GM21381 (cell line): ENCODE data around the gene ARF3.

Source experiments
- ATAC-seq: cut with Tn5 transposase; IDR thresholded peaks from one replicate; pipeline ENCODE4 v1.9.1; 2021; ENCODE audit warnings: mild to moderate bottlenecking, moderate library complexity; ENCODE audit not compliant: unreplicated experiment

ARF3 gene

GRCh38 chr12:48957141-48958048, at the start of gene ARF3:
Gene ARF3 (minus strand): TSS chr12:48957487. CDS start chr12:48941095, 16,392 bp downstream.
- ATAC-seq, result peak; percentile 90

GRCh38 chr12:49000346-49000745, 43.1 kb upstream of the ARF3 start:
- ATAC-seq, result no peak

GRCh38 chr12:48999371-49000131, 42.3 kb upstream of the ARF3 start, which contains the start of gene DDN:
Gene DDN (minus strand): TSS chr12:48999375. CDS start chr12:48999287, 88 bp downstream.
- peak; percentile 31 for ATAC-seq

GRCh38 chr12:48998497-48999353, 41.4 kb upstream of the ARF3 start:
- peak; percentile 11 for ATAC-seq

- peak; percentile 40 for ATAC-seq
Measured at GRCh38 chr12:48997719-48998496, 40.6 kb upstream of the ARF3 start.

- ATAC-seq, result no peak
Measured at GRCh38 chr12:48996794-48997718, 39.8 kb upstream of the ARF3 start.

GRCh38 chr12:48995086-48995879, 38.0 kb upstream of the ARF3 start:
- ATAC-seq, result no peak

- ATAC-seq, result no peak
Measured at GRCh38 chr12:48994224-48995085, 37.2 kb upstream of the ARF3 start.

- ATAC-seq, result no peak
Measured at GRCh38 chr12:48993787-48994186, 36.5 kb upstream of the ARF3 start.

- no peak for ATAC-seq
Measured at GRCh38 chr12:48991247-48992050, 34.2 kb upstream of the ARF3 start.

GRCh38 chr12:48990552-48990951, 33.3 kb upstream of the ARF3 start:
- no peak for ATAC-seq

GRCh38 chr12:48988030-48988649, 30.9 kb upstream of the ARF3 start:
- ATAC-seq, result no peak

- no peak for ATAC-seq
Measured at GRCh38 chr12:48986720-48987291, 29.5 kb upstream of the ARF3 start.

- ATAC-seq, result no peak
Measured at GRCh38 chr12:48985901-48986300, 28.6 kb upstream of the ARF3 start.

- ATAC-seq, result no peak
Measured at GRCh38 chr12:48985475-48985897, 28.2 kb upstream of the ARF3 start.
